ENCODE results near the gene RPL7L1. TPM values are rescaled to one million over a fixed set of nuclear protein-coding genes. Genes with fewer than 3 reads are reported as not detected.

Gene RPL7L1
- total and polyA plus RNA-seq, 2 of the 13 experiments (the other 11 are each of a cell fraction or from before 2014, with no cell fraction given) = 51.6 to 179 TPM

- no peak for TF ChIP-seq HMGXB3 (CRISPR knock-in tag; IDR thresholded peaks at IDR 0.05; ENCODE audit: borderline replicate concordance)
- no peak for TF ChIP-seq ZNF275 (CRISPR knock-in tag; IDR thresholded peaks at IDR 0.05; ENCODE audit: borderline replicate concordance)
- no peak for TF ChIP-seq HNF1A (IDR thresholded peaks at IDR 0.05; ENCODE audit: low read depth)
- TF ChIP-seq HNF1A (CRISPR knock-in tag; IDR thresholded peaks at IDR 0.05; ENCODE audit: borderline replicate concordance) = no peak
- no peak for TF ChIP-seq EEA1 (CRISPR knock-in tag; IDR thresholded peaks at IDR 0.05; ENCODE audit: borderline replicate concordance)
- TF ChIP-seq BCL3 (CRISPR knock-in tag; IDR thresholded peaks at IDR 0.05) = no peak
- TF ChIP-seq NFKB2 (CRISPR knock-in tag; IDR thresholded peaks at IDR 0.05; ENCODE audit: borderline replicate concordance) = no peak
- no peak for TF ChIP-seq ZNF33A (CRISPR knock-in tag; IDR thresholded peaks at IDR 0.05; ENCODE audit: borderline replicate concordance)
- TF ChIP-seq AGO1 (IDR thresholded peaks at IDR 0.05; ENCODE audit: low read depth, low read length, poor library complexity, severe bottlenecking) = no peak
- TF ChIP-seq ESRRA (CRISPR knock-in tag; IDR thresholded peaks at IDR 0.05; ENCODE audit: low read depth) = no peak
- TF ChIP-seq NONO (IDR thresholded peaks at IDR 0.05) = no peak
- TF ChIP-seq NONO (CRISPR knock-in tag; conservative IDR thresholded peaks at IDR 0.05) = no peak
- TF ChIP-seq SIN3A (IDR thresholded peaks at IDR 0.05; ENCODE audit: borderline replicate concordance, low read depth, low read length) = 0 out of 2 replicates have a peak, but pooled peaks have one; percentile 10
- no peak for TF ChIP-seq ZNF530 (CRISPR knock-in tag; IDR thresholded peaks at IDR 0.05; ENCODE audit: low read depth)
- no peak for TF ChIP-seq TCF7L2 (IDR thresholded peaks at IDR 0.05; ENCODE audit: low read depth, low read length)
- no peak for TF ChIP-seq ONECUT2 (CRISPR knock-in tag; IDR thresholded peaks at IDR 0.05)
- no peak for TF ChIP-seq SALL2 (CRISPR knock-in tag; IDR thresholded peaks at IDR 0.05)
These were observed 50.5 kb downstream of the RPL7L1 start (continued) for GRCh38 chr6:42929821-42930360.
